HEK293T (cell line): Measurements from ENCODE around the gene GPR153.

Source experiments
- CTCF ChIA-PET: fragments of 350-600 bp; formaldehyde crosslinking; extraction: SDS; loops from one replicate; lab custom pipeline; 2021; ENCODE audit warnings: antibody characterized with exemption, inconsistent platforms; lab: Yijun Ruan, JAX
- POLR2A ChIA-PET: fragments of 350-600 bp; formaldehyde crosslinking; extraction: SDS; loops from one replicate; lab custom pipeline; 2020; ENCODE audit warnings: antibody characterized with exemption, inconsistent platforms; lab: Yijun Ruan, JAX
- DNase-seq: peaks from one replicate; pipeline ENCODE4 v3.0.0; 2012; ENCODE audit warnings: mixed read lengths; ENCODE audit errors: extremely low spot score
- ARNT ChIP-seq: fragments of 450-650 bp; IDR thresholded peaks from 2 replicates; pipeline ENCODE4 v1.6.1; 2017; ENCODE audit warnings: mild to moderate bottlenecking
- BHLHE40 ChIP-seq: fragments of 450-650 bp; IDR thresholded peaks from 2 replicates; pipeline ENCODE4 v1.6.1; 2016; ENCODE audit warnings: mild to moderate bottlenecking, moderate library complexity, borderline replicate concordance
- CTBP1 ChIP-seq: fragments of 450-650 bp; IDR thresholded peaks from 2 replicates; pipeline ENCODE4 v1.6.1; 2016; ENCODE audit warnings: borderline replicate concordance
- ELF4 ChIP-seq: fragments of 450-650 bp; IDR thresholded peaks from 2 replicates; pipeline ENCODE4 v1.6.1; 2017; ENCODE audit warnings: antibody characterized with exemption
- FOXA1 ChIP-seq: fragments of 450-650 bp; IDR thresholded peaks from 2 replicates; pipeline ENCODE4 v1.6.1; 2016; ENCODE audit warnings: mild to moderate bottlenecking
- FOXK2 ChIP-seq: fragments of 450-650 bp; IDR thresholded peaks from 2 replicates; pipeline ENCODE4 v1.6.1; 2016; ENCODE audit warnings: mild to moderate bottlenecking
- FOXM1 ChIP-seq: fragments of 450-650 bp; IDR thresholded peaks from 2 replicates; pipeline ENCODE4 v1.6.1; 2017; ENCODE audit warnings: mild to moderate bottlenecking, borderline replicate concordance
- HDGF ChIP-seq: fragments of 450-650 bp; IDR thresholded peaks from 2 replicates; pipeline ENCODE4 v1.6.1; 2017; ENCODE audit warnings: antibody characterized with exemption, borderline replicate concordance
- L3MBTL2 ChIP-seq: fragments of 450-650 bp; conservative IDR thresholded peaks from 2 replicates; pipeline ENCODE4 v1.6.1; 2016; ENCODE audit warnings: mild to moderate bottlenecking
- LEF1 ChIP-seq: fragments of 450-650 bp; IDR thresholded peaks from 2 replicates; pipeline ENCODE4 v1.6.1; 2017; ENCODE audit warnings: mild to moderate bottlenecking, borderline replicate concordance
- NFRKB ChIP-seq: fragments of 450-650 bp; IDR thresholded peaks from 2 replicates; pipeline ENCODE4 v1.6.1; 2016; ENCODE audit warnings: mild to moderate bottlenecking, moderate library complexity
- SP1 ChIP-seq: fragments of 450-650 bp; IDR thresholded peaks from 2 replicates; pipeline ENCODE4 v1.6.1; 2017
- SUZ12 ChIP-seq: fragments of 450-650 bp; IDR thresholded peaks from 2 replicates; pipeline ENCODE4 v1.6.1; 2016; ENCODE audit warnings: mild to moderate bottlenecking
- TARDBP ChIP-seq: fragments of 450-650 bp; IDR thresholded peaks from 2 replicates; pipeline ENCODE4 v1.6.1; 2016
- ZNF384 ChIP-seq: fragments of 450-650 bp; IDR thresholded peaks from 2 replicates; pipeline ENCODE4 v1.6.1; 2016
- TF ChIP-seq, protein P1 (sequence below): fragments of 450-650 bp; IDR thresholded peaks from 2 replicates; pipeline ENCODE4 v1.6.1; 2016

The GPR153 gene

DNA sequence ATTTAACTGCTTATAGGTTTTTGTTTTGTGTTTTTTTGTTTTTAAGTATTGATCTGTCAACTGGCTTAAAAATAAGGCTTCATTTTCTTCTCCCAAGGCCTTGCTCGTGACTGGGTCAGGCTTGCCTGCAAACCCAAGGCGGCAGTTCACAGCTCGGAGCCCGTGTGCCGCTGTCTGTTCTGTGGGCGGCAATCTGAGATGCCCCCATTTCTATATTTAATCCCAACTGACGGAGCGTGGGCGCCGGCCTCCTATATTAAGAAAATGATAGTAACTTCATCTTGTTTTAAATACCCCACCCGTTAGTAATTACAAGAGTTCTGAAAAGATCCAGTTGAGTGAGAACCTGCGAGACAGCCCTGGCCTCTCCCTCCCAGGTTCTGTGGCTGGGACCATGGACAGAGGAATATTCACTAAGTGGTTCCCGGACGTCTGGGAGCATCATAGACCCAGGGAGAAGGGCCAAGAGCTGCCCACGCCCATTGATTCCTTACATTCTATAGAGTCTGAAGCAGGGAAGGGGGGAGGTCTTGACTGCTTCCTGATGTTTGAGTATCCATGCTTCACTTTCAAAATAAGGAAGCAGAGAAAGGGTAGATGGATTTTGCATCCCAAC, 42.6 kb upstream of the GPR153 start:
- POLR2A ChIA-PET, result no interaction called here
- CTCF ChIA-PET, result no interaction called here
- DNase-seq, result no peak
- TF ChIP-seq FOXM1 (no peak), FOXK2 (no peak), CTBP1 (no peak), FOXA1 (no peak)
- TF ChIP-seq, protein P1, sequence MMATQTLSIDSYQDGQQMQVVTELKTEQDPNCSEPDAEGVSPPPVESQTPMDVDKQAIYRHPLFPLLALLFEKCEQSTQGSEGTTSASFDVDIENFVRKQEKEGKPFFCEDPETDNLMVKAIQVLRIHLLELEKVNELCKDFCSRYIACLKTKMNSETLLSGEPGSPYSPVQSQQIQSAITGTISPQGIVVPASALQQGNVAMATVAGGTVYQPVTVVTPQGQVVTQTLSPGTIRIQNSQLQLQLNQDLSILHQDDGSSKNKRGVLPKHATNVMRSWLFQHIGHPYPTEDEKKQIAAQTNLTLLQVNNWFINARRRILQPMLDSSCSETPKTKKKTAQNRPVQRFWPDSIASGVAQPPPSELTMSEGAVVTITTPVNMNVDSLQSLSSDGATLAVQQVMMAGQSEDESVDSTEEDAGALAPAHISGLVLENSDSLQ, result no peak

DNA sequence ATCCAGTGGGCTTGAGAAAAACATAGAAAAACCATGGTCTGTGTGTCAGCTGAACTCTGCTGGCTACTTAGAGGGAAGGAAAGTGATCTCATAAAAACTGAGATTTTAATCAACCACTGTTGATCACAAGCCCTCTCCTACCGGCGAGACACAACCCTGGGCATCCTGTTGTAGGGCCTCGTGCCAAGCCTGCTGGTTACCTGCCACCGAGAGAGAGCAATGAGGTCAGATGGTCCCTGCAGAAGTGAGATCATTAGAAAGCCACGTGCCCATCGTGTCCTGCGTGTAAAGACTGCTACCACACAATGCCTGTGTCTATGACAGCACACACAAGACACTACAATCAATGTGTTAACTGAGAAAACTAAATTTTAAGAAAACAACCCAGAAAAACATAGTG, 41.7 kb upstream of the GPR153 start:
- ChIA-PET POLR2A (no interaction called here), CTCF (no interaction called here)
- TF ChIP-seq CTBP1, result no peak
- TF ChIP-seq FOXK2, result no peak
- no peak for TF ChIP-seq SUZ12
- TF ChIP-seq ZNF384, result no peak
- no peak for TF ChIP-seq LEF1
- TF ChIP-seq HDGF, result no peak
- TF ChIP-seq BHLHE40, result no peak
- no peak for TF ChIP-seq FOXA1
- no peak for TF ChIP-seq L3MBTL2
- TF ChIP-seq TARDBP, result no peak
- TF ChIP-seq NFRKB, result no peak
- TF ChIP-seq ARNT, result no peak
- TF ChIP-seq ELF4, result no peak
- TF ChIP-seq, protein P1, result no peak
- no peak for TF ChIP-seq SP1
- no peak for TF ChIP-seq FOXM1
- no peak for DNase-seq

DNA sequence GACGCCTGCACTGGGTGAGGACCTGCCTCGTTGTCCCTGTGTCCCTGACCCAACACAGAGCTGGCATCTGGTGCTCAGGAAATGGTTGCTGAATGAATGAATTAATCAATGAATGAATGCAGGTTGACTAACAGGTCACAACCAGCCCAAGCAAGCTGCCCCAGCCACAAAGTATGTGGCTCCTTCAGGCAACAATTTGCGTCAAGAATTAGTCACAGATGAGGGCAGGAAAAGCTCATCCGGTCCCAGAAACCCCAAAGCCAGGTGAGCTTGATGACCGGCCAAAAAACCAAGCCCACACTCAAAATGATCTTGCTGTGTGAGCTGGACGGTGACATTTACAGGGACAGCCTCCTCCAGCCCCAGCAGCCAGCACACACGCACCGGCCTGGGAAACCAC, 40.6 kb upstream of the GPR153 start:
- ChIA-PET POLR2A (no interaction called here), CTCF (no interaction called here)
- no peak for DNase-seq
- TF ChIP-seq, protein P1, result no peak
- no peak for TF ChIP-seq LEF1
- TF ChIP-seq NFRKB, result no peak
- no peak for TF ChIP-seq FOXK2
- TF ChIP-seq FOXM1, result no peak
- no peak for TF ChIP-seq SP1
- TF ChIP-seq CTBP1, result no peak
- no peak for TF ChIP-seq TARDBP

DNA sequence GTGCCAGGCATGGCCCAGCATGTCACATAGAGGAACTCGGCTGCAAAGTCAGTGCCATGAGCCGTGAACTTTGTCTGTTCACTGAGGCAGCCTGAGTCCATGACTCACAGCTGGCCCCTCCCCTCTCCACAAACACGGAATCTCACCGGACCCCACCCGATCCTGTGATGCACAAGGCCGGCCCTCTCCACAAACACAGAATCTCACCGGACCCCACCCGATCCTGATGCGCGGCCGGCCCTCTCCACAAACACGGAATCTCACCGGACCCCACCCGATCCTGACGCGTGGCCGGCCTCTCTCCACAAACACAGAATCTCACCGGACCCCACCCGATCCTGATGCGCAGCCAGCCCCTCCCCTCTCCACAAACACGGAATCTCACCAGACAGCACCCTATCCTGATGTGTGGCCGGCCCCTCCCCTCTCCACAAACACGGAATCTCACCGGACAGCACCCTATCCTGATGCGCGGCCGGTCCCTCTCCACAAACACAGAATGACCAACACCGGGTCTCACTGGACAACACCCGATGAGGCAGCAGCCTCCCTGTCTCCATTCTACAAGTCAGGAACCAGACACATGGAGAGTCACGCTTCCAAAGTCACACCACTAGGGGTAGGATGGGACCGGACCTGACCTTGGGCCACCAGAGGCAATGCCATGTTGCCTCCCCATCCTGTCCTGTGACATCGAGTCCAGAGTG, 39.6 kb upstream of the GPR153 start:
- no peak for DNase-seq
- ChIA-PET POLR2A (no interaction called here), CTCF (no interaction called here)
- TF ChIP-seq ARNT, result no peak
- TF ChIP-seq NFRKB, result no peak
- TF ChIP-seq ZNF384, result no peak
- no peak for TF ChIP-seq FOXM1
- no peak for TF ChIP-seq L3MBTL2
- TF ChIP-seq CTBP1, result no peak
- TF ChIP-seq SUZ12, result no peak
- TF ChIP-seq LEF1, result no peak
- TF ChIP-seq SP1, result no peak
- no peak for TF ChIP-seq ELF4
- TF ChIP-seq, protein P1, result no peak
- TF ChIP-seq HDGF, result no peak
- no peak for TF ChIP-seq BHLHE40
- no peak for TF ChIP-seq TARDBP
- TF ChIP-seq FOXK2, result no peak
- TF ChIP-seq FOXA1, result no peak

DNA sequence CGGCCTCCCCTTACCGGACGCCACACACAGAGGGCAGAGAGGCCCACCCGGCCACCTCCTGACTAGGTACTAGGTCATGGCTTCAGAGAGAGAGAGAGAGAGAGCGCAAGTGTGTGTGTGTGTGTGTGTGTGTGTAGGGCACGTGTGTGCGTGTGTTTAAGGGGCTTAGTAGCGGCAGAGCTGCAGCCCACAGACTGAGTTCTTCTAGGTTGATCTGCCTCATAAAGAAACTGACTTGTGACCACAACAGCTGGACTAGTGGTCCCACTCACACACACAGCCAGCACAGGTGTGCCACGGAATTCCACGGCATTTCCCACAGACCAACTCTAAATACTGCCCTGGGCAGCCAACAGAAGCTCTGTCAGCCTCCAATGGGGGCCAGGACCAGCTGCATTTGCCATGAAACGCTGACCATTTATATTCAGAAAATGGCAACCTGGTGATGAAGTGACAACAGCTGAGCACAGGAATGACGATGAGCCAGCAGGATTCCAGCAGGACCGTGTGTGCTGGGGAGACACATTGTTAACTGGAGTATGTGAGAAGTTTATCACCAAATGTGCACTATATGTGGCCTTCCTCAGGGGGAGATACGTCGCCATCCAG, 38.8 kb upstream of the GPR153 start:
- no peak for DNase-seq
- ChIA-PET POLR2A (no interaction called here), CTCF (no interaction called here)
- TF ChIP-seq ELF4, result no peak
- TF ChIP-seq FOXM1, result no peak
- no peak for TF ChIP-seq HDGF
- no peak for TF ChIP-seq ARNT
- no peak for TF ChIP-seq ZNF384
- no peak for TF ChIP-seq FOXA1
- TF ChIP-seq CTBP1, result no peak
- TF ChIP-seq, protein P1, result no peak
- TF ChIP-seq BHLHE40, result no peak
- no peak for TF ChIP-seq TARDBP
- TF ChIP-seq LEF1, result no peak
